ENCODE results near the gene PNPLA1.

PNPLA1 gene

GRCh38 chr6:36280983-36281382 is 11.1 kb downstream of the PNPLA1 start:
- no peak for TF ChIP-seq NFIC (IDR thresholded peaks at IDR 0.05)
- TF ChIP-seq MAX (IDR thresholded peaks at IDR 0.05), result no peak
- no peak for TF ChIP-seq YY1 (IDR thresholded peaks at IDR 0.05; ENCODE audit: low read depth)
- TF ChIP-seq CEBPB (IDR thresholded peaks at IDR 0.05), result no peak
- TF ChIP-seq TAF1 (IDR thresholded peaks at IDR 0.05; ENCODE audit: low read depth), result no peak
- TF ChIP-seq RAD21 (IDR thresholded peaks at IDR 0.05; ENCODE audit: low read depth), result no peak
- no peak for TF ChIP-seq TEAD4 (IDR thresholded peaks at IDR 0.05)
- no peak for TF ChIP-seq EP300 (IDR thresholded peaks at IDR 0.05; ENCODE audit: borderline replicate concordance)
- TF ChIP-seq ZBTB7A (IDR thresholded peaks at IDR 0.05; ENCODE audit: low read depth), result no peak
- no peak for TF ChIP-seq USF1 (IDR thresholded peaks at IDR 0.05)
- no peak for TF ChIP-seq FOXM1 (IDR thresholded peaks at IDR 0.05; ENCODE audit: borderline replicate concordance, low read depth)
- TF ChIP-seq TCF12 (IDR thresholded peaks at IDR 0.05; ENCODE audit: low read depth), result no peak
- no peak for TF ChIP-seq REST (IDR thresholded peaks at IDR 0.05; ENCODE audit: low read depth)
- no peak for TF ChIP-seq EGR1 (IDR thresholded peaks at IDR 0.05)
- no peak for TF ChIP-seq CREB1 (IDR thresholded peaks at IDR 0.05; ENCODE audit: low read depth)

- no peak for TF ChIP-seq RAD21 (IDR thresholded peaks at IDR 0.05; ENCODE audit: low read depth)
- no peak for TF ChIP-seq TAF1 (IDR thresholded peaks at IDR 0.05; ENCODE audit: low read depth)
- no peak for TF ChIP-seq CREB1 (IDR thresholded peaks at IDR 0.05; ENCODE audit: low read depth)
- no peak for TF ChIP-seq EGR1 (IDR thresholded peaks at IDR 0.05)
- TF ChIP-seq NFIC (IDR thresholded peaks at IDR 0.05), result no peak
- no peak for TF ChIP-seq FOXM1 (IDR thresholded peaks at IDR 0.05; ENCODE audit: borderline replicate concordance, low read depth)
- TF ChIP-seq ZBTB7A (IDR thresholded peaks at IDR 0.05; ENCODE audit: low read depth), result no peak
- no peak for TF ChIP-seq MAX (IDR thresholded peaks at IDR 0.05)
- no peak for TF ChIP-seq EP300 (IDR thresholded peaks at IDR 0.05; ENCODE audit: borderline replicate concordance)
- TF ChIP-seq REST (IDR thresholded peaks at IDR 0.05; ENCODE audit: low read depth), result no peak
These were observed 13.7 kb downstream of the PNPLA1 start for GRCh38 chr6:36283608-36284007.

- TF ChIP-seq REST (IDR thresholded peaks at IDR 0.05; ENCODE audit: low read depth) (no peak), CREB1 (IDR thresholded peaks at IDR 0.05; ENCODE audit: low read depth) (no peak)
These were observed 14.5 kb downstream of the PNPLA1 start for GRCh38 chr6:36284359-36284758.

- no peak for TF ChIP-seq TEAD4 (IDR thresholded peaks at IDR 0.05)
- no peak for TF ChIP-seq RAD21 (IDR thresholded peaks at IDR 0.05; ENCODE audit: low read depth)
- no peak for TF ChIP-seq USF1 (IDR thresholded peaks at IDR 0.05)
- no peak for TF ChIP-seq REST (IDR thresholded peaks at IDR 0.05; ENCODE audit: low read depth)
- TF ChIP-seq YY1 (IDR thresholded peaks at IDR 0.05; ENCODE audit: low read depth), result no peak
- TF ChIP-seq FOXM1 (IDR thresholded peaks at IDR 0.05; ENCODE audit: borderline replicate concordance, low read depth), result no peak
- TF ChIP-seq EP300 (IDR thresholded peaks at IDR 0.05; ENCODE audit: borderline replicate concordance), result no peak
- TF ChIP-seq CREB1 (IDR thresholded peaks at IDR 0.05; ENCODE audit: low read depth), result no peak
- TF ChIP-seq NFIC (IDR thresholded peaks at IDR 0.05), result no peak
- TF ChIP-seq MAX (IDR thresholded peaks at IDR 0.05), result no peak
- TF ChIP-seq TCF12 (IDR thresholded peaks at IDR 0.05; ENCODE audit: low read depth), result no peak
- no peak for TF ChIP-seq EGR1 (IDR thresholded peaks at IDR 0.05)
- TF ChIP-seq CEBPB (IDR thresholded peaks at IDR 0.05), result no peak
- TF ChIP-seq TAF1 (IDR thresholded peaks at IDR 0.05; ENCODE audit: low read depth), result no peak
- no peak for TF ChIP-seq ZBTB7A (IDR thresholded peaks at IDR 0.05; ENCODE audit: low read depth)
These were observed 15.4 kb downstream of the PNPLA1 start for GRCh38 chr6:36285187-36285671.
